GM23338 (cell line): Measurements from ENCODE around the gene FMC1. TPM values are rescaled to one million over a fixed set of nuclear protein-coding genes. Genes with fewer than 3 reads are reported as not detected.

ENCODE experiments used
- ATAC-seq: fragments of 200-7000 bp; cut with Tn5 transposase; 3 replicates; pipeline ENCODE4 v1.9.1; 2020
- DNase-seq: peaks from one replicate; pipeline ENCODE4 v3.0.0-alpha.2; 2015; ENCODE audit warnings: low spot score
- H2AFZ ChIP-seq: fragments of 200-600 bp; sonication (generic); 2 replicates; pipeline ENCODE4 v1.8.0; 2016; ENCODE audit warnings: antibody characterized with exemption, mild to moderate bottlenecking, moderate library complexity
- H3F3A ChIP-seq: fragments of 200-600 bp; sonication (generic); replicated peaks from 2 replicates; pipeline ENCODE4 v1.8.0; 2017; ENCODE audit warnings: antibody characterized with exemption, mixed run types, low read depth
- H3K27ac ChIP-seq: fragments of 200-600 bp; sonication (generic); 2 replicates; pipeline ENCODE4 v1.6.1; 2016; ENCODE audit warnings: low read depth
- H3K27me3 ChIP-seq: fragments of 200-600 bp; sonication (generic); 2 replicates; pipeline ENCODE4 v1.8.0; 2016; ENCODE audit warnings: mild to moderate bottlenecking, mixed run types, moderate library complexity; ENCODE audit not compliant: insufficient read depth
- H3K36me3 ChIP-seq: fragments of 200-600 bp; sonication (generic); 2 replicates; pipeline ENCODE4 v1.8.0; 2016; ENCODE audit warnings: mild to moderate bottlenecking; ENCODE audit not compliant: insufficient read depth
- H3K4me1 ChIP-seq: fragments of 200-600 bp; sonication (generic); 2 replicates; pipeline ENCODE4 v1.8.0; 2016; ENCODE audit warnings: mild to moderate bottlenecking, moderate library complexity; ENCODE audit not compliant: insufficient read depth
- H3K4me2 ChIP-seq: fragments of 200-600 bp; sonication (generic); 2 replicates; pipeline ENCODE4 v1.7.1; 2017; ENCODE audit warnings: mixed run types
- H3K4me3 ChIP-seq: fragments of 200-600 bp; sonication (generic); 2 replicates; pipeline ENCODE4 v1.6.1; 2016; ENCODE audit warnings: mixed run types
- H3K79me2 ChIP-seq: fragments of 200-600 bp; sonication (generic); replicated peaks from 2 replicates; pipeline ENCODE4 v1.8.0; 2017; ENCODE audit warnings: mild to moderate bottlenecking; ENCODE audit not compliant: insufficient read depth
- H3K9me2 ChIP-seq: fragments of 200-600 bp; sonication (generic); 2 replicates; pipeline ENCODE4 v1.8.0; 2017; ENCODE audit not compliant: insufficient read depth
- H4K20me1 ChIP-seq: fragments of 200-600 bp; sonication (generic); replicated peaks from 2 replicates; pipeline ENCODE4 v1.8.0; 2017; ENCODE audit warnings: mild to moderate bottlenecking; ENCODE audit not compliant: insufficient read depth
- H3K27ac Mint-ChIP-seq: 2 replicates; pipeline ENCODE4 v1.8.0; 2020; ENCODE audit warnings: inconsistent platforms, mild to moderate bottlenecking, moderate library complexity, mixed read lengths
- H3K27me3 Mint-ChIP-seq: 3 replicates; pipeline ENCODE4 v1.8.0; 2022; ENCODE audit warnings: low read depth, mild to moderate bottlenecking, moderate library complexity, mixed read lengths, inconsistent platforms; ENCODE audit not compliant: insufficient read depth, poor library complexity
- H3K36me3 Mint-ChIP-seq: 3 replicates; pipeline ENCODE4 v1.8.0; 2021; ENCODE audit warnings: low read depth, mild to moderate bottlenecking, inconsistent platforms, moderate library complexity, mixed read lengths
- H3K4me1 Mint-ChIP-seq: 3 replicates; pipeline ENCODE4 v1.8.0; 2020; ENCODE audit warnings: mild to moderate bottlenecking, inconsistent platforms, mixed read lengths
- H3K4me3 Mint-ChIP-seq: 3 replicates; pipeline ENCODE4 v1.8.0; 2021; ENCODE audit warnings: moderate library complexity, mild to moderate bottlenecking, inconsistent platforms, mixed read lengths
- H3K9me3 Mint-ChIP-seq: 3 replicates; pipeline ENCODE4 v1.8.0; 2020; ENCODE audit warnings: moderate library complexity, mild to moderate bottlenecking, inconsistent platforms, mixed read lengths
- CREB1 ChIP-seq: fragments of 250-450 bp; sonication (Bioruptor Pico); IDR thresholded peaks from 2 replicates; pipeline ENCODE4 v1.5.0; 2020; ENCODE audit warnings: low read depth, mild to moderate bottlenecking, moderate library complexity
- NANOG ChIP-seq: IDR thresholded peaks from 2 replicates; pipeline ENCODE4 v1.6.1; 2016; ENCODE audit warnings: antibody characterized with exemption, borderline replicate concordance
- STAT1 ChIP-seq: IDR thresholded peaks from one replicate; pipeline ENCODE4 v1.6.1; 2016; ENCODE audit warnings: antibody characterized with exemption; ENCODE audit not compliant: unreplicated experiment
- polyA plus RNA-seq: library from polyadenylated mRNA; unstranded; fragments of >200 nt; fragmentation: Nextera tagmentation; extraction: Ambion mirVana; gene quantifications from 2 replicates; pipeline ENCODE4 v1.2.1, GENCODE V29; 2016
- total RNA-seq: library from RNA; depleted of rRNA; stranded (reverse); fragments of >200 nt; shearing (Covaris generic); gene quantifications from 2 replicates; pipeline ENCODE4 v1.2.3, GENCODE V29; 2014
- TF ChIP-seq, protein P1 (sequence below): IDR thresholded peaks from one replicate; pipeline ENCODE4 v1.6.1; 2018; ENCODE audit warnings: antibody characterized with exemption; ENCODE audit not compliant: unreplicated experiment
- TF ChIP-seq, protein P2 (sequence below), 2 experiments: fragments of 200-600 bp in 1 of 2; sonication (generic) in 1 of 2; conservative IDR thresholded peaks; 2 replicates each; pipeline versions ENCODE4 v1.5.1 to v1.6.1; 2016 to 2017; ENCODE audit warnings: antibody characterized with exemption in 2 of 2, low read depth in 2 of 2, mild to moderate bottlenecking in 2 of 2, moderate library complexity in 1 of 2
- TF ChIP-seq, protein P3 (sequence below): IDR thresholded peaks from 2 replicates; pipeline ENCODE4 v1.6.1; 2016; ENCODE audit warnings: antibody characterized with exemption
- TF ChIP-seq, protein P4 (sequence below): fragments of 250-450 bp; sonication (Bioruptor Pico); IDR thresholded peaks from 2 replicates; pipeline ENCODE4 v1.5.0; 2020; ENCODE audit warnings: mild to moderate bottlenecking, moderate library complexity

Gene FMC1
- total and polyA plus RNA-seq, 2 experiments from 2014 or later = 4.8 to 70.5 TPM

DNA sequence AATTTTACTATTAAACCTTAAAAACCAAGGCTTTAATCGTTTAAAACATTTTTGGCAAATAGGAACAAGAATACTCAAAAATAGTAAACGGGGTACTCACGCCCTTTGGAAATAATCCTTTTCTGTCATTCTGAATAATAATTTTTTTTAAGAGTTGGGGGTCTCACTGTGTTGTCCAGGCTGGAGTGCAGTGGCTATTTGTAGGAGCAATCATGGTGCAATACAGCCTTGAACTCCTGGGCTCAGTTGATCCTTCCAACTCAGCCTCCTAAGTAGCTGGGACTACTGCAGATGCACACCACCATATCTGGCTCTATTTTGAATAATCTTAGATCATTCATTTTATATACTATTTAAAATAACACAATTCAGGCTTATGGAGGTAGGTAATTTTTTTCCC lies 43.5 kb downstream of the FMC1 start (continued):
- TF ChIP-seq, protein P1, sequence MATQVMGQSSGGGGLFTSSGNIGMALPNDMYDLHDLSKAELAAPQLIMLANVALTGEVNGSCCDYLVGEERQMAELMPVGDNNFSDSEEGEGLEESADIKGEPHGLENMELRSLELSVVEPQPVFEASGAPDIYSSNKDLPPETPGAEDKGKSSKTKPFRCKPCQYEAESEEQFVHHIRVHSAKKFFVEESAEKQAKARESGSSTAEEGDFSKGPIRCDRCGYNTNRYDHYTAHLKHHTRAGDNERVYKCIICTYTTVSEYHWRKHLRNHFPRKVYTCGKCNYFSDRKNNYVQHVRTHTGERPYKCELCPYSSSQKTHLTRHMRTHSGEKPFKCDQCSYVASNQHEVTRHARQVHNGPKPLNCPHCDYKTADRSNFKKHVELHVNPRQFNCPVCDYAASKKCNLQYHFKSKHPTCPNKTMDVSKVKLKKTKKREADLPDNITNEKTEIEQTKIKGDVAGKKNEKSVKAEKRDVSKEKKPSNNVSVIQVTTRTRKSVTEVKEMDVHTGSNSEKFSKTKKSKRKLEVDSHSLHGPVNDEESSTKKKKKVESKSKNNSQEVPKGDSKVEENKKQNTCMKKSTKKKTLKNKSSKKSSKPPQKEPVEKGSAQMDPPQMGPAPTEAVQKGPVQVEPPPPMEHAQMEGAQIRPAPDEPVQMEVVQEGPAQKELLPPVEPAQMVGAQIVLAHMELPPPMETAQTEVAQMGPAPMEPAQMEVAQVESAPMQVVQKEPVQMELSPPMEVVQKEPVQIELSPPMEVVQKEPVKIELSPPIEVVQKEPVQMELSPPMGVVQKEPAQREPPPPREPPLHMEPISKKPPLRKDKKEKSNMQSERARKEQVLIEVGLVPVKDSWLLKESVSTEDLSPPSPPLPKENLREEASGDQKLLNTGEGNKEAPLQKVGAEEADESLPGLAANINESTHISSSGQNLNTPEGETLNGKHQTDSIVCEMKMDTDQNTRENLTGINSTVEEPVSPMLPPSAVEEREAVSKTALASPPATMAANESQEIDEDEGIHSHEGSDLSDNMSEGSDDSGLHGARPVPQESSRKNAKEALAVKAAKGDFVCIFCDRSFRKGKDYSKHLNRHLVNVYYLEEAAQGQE = no peak
- TF ChIP-seq, protein P2, sequence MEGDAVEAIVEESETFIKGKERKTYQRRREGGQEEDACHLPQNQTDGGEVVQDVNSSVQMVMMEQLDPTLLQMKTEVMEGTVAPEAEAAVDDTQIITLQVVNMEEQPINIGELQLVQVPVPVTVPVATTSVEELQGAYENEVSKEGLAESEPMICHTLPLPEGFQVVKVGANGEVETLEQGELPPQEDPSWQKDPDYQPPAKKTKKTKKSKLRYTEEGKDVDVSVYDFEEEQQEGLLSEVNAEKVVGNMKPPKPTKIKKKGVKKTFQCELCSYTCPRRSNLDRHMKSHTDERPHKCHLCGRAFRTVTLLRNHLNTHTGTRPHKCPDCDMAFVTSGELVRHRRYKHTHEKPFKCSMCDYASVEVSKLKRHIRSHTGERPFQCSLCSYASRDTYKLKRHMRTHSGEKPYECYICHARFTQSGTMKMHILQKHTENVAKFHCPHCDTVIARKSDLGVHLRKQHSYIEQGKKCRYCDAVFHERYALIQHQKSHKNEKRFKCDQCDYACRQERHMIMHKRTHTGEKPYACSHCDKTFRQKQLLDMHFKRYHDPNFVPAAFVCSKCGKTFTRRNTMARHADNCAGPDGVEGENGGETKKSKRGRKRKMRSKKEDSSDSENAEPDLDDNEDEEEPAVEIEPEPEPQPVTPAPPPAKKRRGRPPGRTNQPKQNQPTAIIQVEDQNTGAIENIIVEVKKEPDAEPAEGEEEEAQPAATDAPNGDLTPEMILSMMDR (conservative IDR thresholded peaks at IDR 0.05; ENCODE audit: low read depth in 2 of 2) = no peak
- no peak for TF ChIP-seq NANOG

DNA sequence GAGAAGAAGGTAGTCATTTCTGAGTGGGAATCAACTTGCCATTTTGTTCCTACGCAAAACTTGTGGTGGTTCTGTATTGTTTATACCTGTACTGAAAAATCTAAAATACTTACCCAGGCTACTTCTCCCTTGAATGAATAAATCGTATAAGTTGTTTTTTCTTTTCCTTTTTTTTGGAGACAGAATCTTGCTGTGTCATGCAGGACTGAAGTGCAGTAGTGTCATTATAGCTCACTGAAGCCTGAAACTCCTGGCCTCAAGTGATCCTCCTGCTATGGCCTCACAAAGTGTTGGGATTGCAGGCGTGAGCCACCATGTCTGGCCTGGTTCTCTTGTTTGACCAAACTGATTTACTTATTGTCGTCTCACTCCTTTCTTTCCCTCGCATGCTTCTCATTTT lies 46.5 kb downstream of the FMC1 start:
- Mint-ChIP-seq H3K36me3 (peaks cover 70% of the 10 kb centered on the region), H3K4me3 (no peak overlapping the region), H3K4me1 (no peaks in the 10 kb centered on the region), H3K27me3 (peaks cover 6% of the 10 kb centered on the region), H3K9me3 (no peaks in the 10 kb centered on the region), H3K27ac (peak overlapping the region; percentile 89)
- no peak overlapping the region for H2AFZ ChIP-seq
- H3K9me2 ChIP-seq = no peaks in the 10 kb centered on the region
- H3K79me2 ChIP-seq = peaks cover 95% of the 10 kb centered on the region
- H3K4me3 ChIP-seq = no peak overlapping the region
- H3F3A ChIP-seq = no peaks in the 10 kb centered on the region
- peaks cover 19% of the 10 kb centered on the region for H3K36me3 ChIP-seq
- TF ChIP-seq, protein P3, sequence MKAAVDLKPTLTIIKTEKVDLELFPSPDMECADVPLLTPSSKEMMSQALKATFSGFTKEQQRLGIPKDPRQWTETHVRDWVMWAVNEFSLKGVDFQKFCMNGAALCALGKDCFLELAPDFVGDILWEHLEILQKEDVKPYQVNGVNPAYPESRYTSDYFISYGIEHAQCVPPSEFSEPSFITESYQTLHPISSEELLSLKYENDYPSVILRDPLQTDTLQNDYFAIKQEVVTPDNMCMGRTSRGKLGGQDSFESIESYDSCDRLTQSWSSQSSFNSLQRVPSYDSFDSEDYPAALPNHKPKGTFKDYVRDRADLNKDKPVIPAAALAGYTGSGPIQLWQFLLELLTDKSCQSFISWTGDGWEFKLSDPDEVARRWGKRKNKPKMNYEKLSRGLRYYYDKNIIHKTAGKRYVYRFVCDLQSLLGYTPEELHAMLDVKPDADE = no peak
- TF ChIP-seq CREB1 (no peak), STAT1 (no peak)
- no peaks in the 10 kb centered on the region for H3K4me1 ChIP-seq
- H4K20me1 ChIP-seq = peaks cover 6% of the 10 kb centered on the region
- no peak for ATAC-seq
- no peak overlapping the region for H3K27ac ChIP-seq
- H3K4me2 ChIP-seq = no peak overlapping the region
- DNase-seq = no peak
- no peaks in the 10 kb centered on the region for H3K27me3 ChIP-seq

DNA sequence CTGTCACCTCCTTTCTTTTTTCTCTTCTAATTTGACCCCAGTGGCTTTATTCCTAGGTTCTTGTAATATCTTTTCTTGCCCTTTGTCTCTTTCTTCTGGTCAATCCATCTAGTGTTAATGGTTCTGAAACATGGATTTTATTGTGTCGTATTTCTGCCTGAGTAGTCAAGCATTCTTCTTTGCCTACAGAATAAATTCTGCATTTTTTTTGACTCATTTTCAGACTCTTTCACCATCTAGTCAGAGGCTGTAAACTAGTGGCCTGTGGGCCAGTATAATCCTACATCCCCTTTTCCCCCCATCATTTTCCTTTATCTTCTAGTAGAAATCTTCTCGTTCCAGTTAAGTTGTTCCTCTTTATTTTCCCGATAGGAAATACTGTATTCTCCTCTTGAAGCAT lies 48.0 kb downstream of the FMC1 start:
- H3K4me1 ChIP-seq = no peaks in the 10 kb centered on the region
- Mint-ChIP-seq H3K27me3 (peaks cover 7% of the 10 kb centered on the region), H3K36me3 (peaks cover 69% of the 10 kb centered on the region), H3K27ac (no peak overlapping the region), H3K4me3 (no peak overlapping the region), H3K4me1 (no peaks in the 10 kb centered on the region), H3K9me3 (no peaks in the 10 kb centered on the region)
- H3K27me3 ChIP-seq = no peaks in the 10 kb centered on the region
- H3K4me2 ChIP-seq = no peak overlapping the region
- H2AFZ ChIP-seq = no peak overlapping the region
- H3K79me2 ChIP-seq = peaks cover 98% of the 10 kb centered on the region
- H3K4me3 ChIP-seq = no peak overlapping the region
- no peaks in the 10 kb centered on the region for H3K9me2 ChIP-seq
- no peaks in the 10 kb centered on the region for H3F3A ChIP-seq
- ATAC-seq (no peak), DNase-seq (no peak)
- peaks cover 16% of the 10 kb centered on the region for H3K36me3 ChIP-seq
- H4K20me1 ChIP-seq = peaks cover 8% of the 10 kb centered on the region
- H3K27ac ChIP-seq = no peak overlapping the region
- TF ChIP-seq, protein P4, sequence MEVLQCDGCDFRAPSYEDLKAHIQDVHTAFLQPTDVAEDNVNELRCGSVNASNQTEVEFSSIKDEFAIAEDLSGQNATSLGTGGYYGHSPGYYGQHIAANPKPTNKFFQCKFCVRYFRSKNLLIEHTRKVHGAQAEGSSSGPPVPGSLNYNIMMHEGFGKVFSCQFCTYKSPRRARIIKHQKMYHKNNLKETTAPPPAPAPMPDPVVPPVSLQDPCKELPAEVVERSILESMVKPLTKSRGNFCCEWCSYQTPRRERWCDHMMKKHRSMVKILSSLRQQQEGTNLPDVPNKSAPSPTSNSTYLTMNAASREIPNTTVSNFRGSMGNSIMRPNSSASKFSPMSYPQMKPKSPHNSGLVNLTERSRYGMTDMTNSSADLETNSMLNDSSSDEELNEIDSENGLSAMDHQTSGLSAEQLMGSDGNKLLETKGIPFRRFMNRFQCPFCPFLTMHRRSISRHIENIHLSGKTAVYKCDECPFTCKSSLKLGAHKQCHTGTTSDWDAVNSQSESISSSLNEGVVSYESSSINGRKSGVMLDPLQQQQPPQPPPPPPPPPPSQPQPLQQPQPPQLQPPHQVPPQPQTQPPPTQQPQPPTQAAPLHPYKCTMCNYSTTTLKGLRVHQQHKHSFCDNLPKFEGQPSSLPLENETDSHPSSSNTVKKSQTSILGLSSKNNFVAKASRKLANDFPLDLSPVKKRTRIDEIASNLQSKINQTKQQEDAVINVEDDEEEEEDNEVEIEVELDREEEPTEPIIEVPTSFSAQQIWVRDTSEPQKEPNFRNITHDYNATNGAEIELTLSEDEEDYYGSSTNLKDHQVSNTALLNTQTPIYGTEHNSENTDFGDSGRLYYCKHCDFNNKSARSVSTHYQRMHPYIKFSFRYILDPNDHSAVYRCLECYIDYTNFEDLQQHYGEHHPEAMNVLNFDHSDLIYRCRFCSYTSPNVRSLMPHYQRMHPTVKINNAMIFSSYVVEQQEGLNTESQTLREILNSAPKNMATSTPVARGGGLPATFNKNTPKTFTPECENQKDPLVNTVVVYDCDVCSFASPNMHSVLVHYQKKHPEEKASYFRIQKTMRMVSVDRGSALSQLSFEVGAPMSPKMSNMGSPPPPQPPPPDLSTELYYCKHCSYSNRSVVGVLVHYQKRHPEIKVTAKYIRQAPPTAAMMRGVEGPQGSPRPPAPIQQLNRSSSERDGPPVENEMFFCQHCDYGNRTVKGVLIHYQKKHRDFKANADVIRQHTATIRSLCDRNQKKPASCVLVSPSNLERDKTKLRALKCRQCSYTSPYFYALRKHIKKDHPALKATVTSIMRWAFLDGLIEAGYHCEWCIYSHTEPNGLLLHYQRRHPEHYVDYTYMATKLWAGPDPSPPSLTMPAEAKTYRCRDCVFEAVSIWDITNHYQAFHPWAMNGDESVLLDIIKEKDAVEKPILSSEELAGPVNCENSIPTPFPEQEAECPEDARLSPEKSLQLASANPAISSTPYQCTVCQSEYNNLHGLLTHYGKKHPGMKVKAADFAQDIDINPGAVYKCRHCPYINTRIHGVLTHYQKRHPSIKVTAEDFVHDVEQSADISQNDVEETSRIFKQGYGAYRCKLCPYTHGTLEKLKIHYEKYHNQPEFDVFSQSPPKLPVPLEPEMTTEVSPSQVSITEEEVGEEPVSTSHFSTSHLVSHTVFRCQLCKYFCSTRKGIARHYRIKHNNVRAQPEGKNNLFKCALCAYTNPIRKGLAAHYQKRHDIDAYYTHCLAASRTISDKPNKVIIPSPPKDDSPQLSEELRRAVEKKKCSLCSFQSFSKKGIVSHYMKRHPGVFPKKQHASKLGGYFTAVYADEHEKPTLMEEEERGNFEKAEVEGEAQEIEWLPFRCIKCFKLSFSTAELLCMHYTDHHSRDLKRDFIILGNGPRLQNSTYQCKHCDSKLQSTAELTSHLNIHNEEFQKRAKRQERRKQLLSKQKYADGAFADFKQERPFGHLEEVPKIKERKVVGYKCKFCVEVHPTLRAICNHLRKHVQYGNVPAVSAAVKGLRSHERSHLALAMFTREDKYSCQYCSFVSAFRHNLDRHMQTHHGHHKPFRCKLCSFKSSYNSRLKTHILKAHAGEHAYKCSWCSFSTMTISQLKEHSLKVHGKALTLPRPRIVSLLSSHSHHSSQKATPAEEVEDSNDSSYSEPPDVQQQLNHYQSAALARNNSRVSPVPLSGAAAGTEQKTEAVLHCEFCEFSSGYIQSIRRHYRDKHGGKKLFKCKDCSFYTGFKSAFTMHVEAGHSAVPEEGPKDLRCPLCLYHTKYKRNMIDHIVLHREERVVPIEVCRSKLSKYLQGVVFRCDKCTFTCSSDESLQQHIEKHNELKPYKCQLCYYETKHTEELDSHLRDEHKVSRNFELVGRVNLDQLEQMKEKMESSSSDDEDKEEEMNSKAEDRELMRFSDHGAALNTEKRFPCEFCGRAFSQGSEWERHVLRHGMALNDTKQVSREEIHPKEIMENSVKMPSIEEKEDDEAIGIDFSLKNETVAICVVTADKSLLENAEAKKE = no peak
